GM12873 (cell line): ENCODE data around the gene LEPROT.

ENCODE experiments used
- CTCF ChIP-seq: IDR thresholded peaks from 2 replicates; pipeline ENCODE4 v1.5.1; 2012; ENCODE audit warnings: low read depth, mild to moderate bottlenecking, moderate library complexity, low read length, control low read depth; ENCODE audit not compliant: insufficient read depth; ENCODE audit errors: missing control alignments

Gene LEPROT

DNA sequence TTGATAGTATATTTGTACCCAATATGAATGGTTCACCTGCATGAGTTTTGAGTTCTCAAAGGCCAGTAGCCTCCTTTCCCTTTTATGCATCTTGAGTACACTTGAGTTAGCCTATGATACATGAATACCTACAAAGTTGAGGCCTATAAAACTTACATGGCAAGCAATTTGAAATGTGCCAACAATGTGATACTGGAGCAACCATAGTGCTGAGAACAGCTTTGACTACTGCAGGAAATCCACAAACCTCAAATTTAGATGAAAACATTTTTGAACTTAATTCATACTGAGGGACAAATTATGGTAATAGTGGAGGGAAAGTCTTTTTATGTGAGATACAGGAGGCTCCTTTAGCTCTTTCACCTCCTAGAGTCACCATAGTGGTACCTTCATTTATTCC is 37.4 kb downstream of the LEPROT start:
- TF ChIP-seq CTCF: no peak

GRCh38 chr1:65458730-65459396 is 38.4 kb downstream of the LEPROT start:
- TF ChIP-seq CTCF: no peak

DNA sequence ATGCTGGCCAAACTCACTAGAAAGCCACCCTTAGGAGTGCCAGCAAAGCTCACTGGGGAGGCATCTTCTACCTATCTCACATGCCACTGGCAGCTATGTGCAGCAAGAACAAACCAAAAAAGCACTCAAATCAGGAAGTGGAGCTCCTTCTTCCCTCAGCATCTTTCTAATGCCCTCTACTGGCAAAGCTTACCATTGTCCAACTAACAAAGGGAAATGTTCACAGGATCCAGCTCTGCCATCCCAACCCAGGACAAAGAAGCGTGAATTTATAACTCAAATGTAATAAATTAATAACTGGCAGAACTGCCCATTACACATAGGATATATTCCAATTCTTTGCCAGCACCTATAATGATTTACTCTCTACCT is 38.9 kb downstream of the LEPROT start:
- peak; percentile 71 for TF ChIP-seq CTCF

DNA sequence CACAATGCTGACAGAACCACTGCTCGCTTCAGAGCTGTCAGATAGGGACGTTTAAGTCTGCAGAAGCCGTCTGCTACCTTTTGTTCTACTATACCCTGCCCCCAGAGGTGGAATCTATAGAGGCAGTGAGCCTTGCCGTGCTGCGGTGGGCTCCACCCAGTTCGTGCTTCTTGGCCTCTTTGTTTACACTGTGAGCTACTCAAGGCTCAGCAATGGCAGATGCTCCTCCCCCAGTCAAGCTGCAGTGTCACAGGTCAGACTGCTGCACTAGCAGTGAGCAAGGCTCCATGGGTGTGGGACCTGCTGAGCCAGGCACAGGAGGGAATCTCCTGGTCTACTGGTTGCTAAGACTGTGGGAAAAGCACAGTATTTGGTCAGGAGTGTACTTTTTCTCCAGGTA is 47.1 kb downstream of the LEPROT start:
- TF ChIP-seq CTCF: no peak

- TF ChIP-seq CTCF: no peak
These were observed 48.8 kb downstream of the LEPROT start for GRCh38 chr1:65469126-65469888.

GRCh38 chr1:65469889-65470340 is 49.4 kb downstream of the LEPROT start:
- no peak for TF ChIP-seq CTCF

DNA sequence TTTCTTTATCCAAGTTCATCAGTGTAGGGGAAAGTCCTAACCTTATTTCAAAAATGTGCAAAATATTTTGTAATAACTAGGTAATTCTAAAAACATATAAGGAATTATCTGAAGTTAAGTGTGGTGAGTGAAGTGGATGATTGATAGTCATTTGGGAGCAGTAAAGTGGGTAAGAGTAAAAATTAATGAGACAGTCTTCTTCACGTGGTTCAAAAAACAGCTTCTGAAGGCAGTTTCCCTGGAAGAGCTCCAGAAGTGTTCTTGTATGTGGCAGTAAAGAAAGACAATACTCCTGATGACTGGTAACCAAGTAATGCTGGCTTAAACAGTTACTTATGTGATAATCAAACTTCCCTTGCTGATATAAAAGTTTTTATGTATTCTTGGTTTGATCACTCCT is 50.3 kb downstream of the LEPROT start:
- no peak for TF ChIP-seq CTCF
